Measurements from ENCODE around the gene NEB. TPM values are rescaled to one million over a fixed set of nuclear protein-coding genes. Genes with fewer than 3 reads are reported as not detected.

NEB gene
- total and polyA plus RNA-seq, 2 of the 4 experiments (the other 2 are of a cell fraction): under 0.01 TPM; not detected in 1

DNA sequence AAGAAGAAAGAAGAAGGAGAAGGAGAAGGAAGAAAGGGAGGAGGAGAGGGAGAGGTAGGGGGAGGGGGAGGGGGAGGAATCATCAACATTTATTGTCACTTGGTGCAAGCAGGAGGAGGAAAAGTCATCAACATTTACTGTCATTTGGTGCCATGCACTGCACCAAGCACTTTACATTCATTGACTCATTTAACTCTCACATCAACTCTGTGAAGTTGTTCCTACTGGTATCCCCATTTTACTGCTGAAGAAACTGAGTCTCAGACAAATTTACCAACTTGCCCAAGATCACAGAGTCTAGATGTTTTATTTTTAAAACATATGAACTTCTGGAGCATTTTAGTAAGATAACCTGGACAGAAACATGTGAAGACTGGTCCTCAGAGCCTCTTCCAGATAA lies 46.7 kb upstream of the NEB start:
- Histone ChIP-seq H3K4me2 (ENCODE audit: low read depth, low read length) (no peak overlapping the region), H3K9me1 (ENCODE audit: insufficient read depth, low read length) (no peaks in the 10 kb centered on the region), H3K56ac (ENCODE audit: extremely low read depth, insufficient read depth, low read length) (no peak overlapping the region), H3K18ac (ENCODE audit: low read depth, low read length) (no peak overlapping the region), H2BK20ac (ENCODE audit: low read depth, low read length) (no peak overlapping the region), H3K4ac (ENCODE audit: low read depth, low read length) (no peak overlapping the region), H3K9me3 (ENCODE audit: control insufficient read depth, insufficient read depth, low read length) (no peaks in the 10 kb centered on the region; the same call in 1 of the 2 replicates), H3K27me3 (ENCODE audit: control insufficient read depth, insufficient read depth, low read length) (no peaks in the 10 kb centered on the region), H3K23ac (ENCODE audit: low read depth, low read length) (no peak overlapping the region), H4K8ac (ENCODE audit: low read depth in 2 of 2, low read length in 2 of 2) (no peak overlapping the region), H2AK5ac (ENCODE audit: low read depth, low read length) (no peak overlapping the region), H3K14ac (replicated peaks; ENCODE audit: low read depth, low read length) (no peak overlapping the region), H2AFZ (replicated peaks; ENCODE audit: low read length, poor library complexity) (no peak overlapping the region), H2BK5ac (ENCODE audit: low read depth, low read length, poor library complexity, severe bottlenecking) (no peak overlapping the region), H2AK9ac (replicated peaks; ENCODE audit: low read depth, low read length, poor library complexity) (no peak overlapping the region), H3K27ac (ENCODE audit: insufficient read depth, low read length) (no peak overlapping the region), H2BK120ac (ENCODE audit: low read depth, low read length) (no peak overlapping the region), H3K4me3 (ENCODE audit: insufficient read depth, low read depth, low read length) (no peak overlapping the region), H3K4me1 (ENCODE audit: control insufficient read depth, insufficient read depth, low read length) (no peaks in the 10 kb centered on the region), H3K79me1 (ENCODE audit: low read depth in 1 of 2, low read length in 2 of 2) (no peaks in the 10 kb centered on the region), H3K36me3 (ENCODE audit: control insufficient read depth, insufficient read depth, low read length) (peaks cover 10% of the 10 kb centered on the region), H4K5ac (ENCODE audit: low read depth, low read length) (no peak overlapping the region), H2BK15ac (ENCODE audit: low read depth, low read length) (no peak overlapping the region), H4K20me1 (ENCODE audit: insufficient read depth, low read length) (no peaks in the 10 kb centered on the region), H3K9ac (ENCODE audit: low read depth, low read length) (no peak overlapping the region), H4K91ac (ENCODE audit: insufficient read depth, low read depth, low read length) (no peak overlapping the region)
- ChIA-PET POLR2A (ENCODE audit: unreplicated experiment) (no interaction called here), CTCF (no interaction called here)
- no peak for ATAC-seq (ENCODE audit: low read depth)
- dilution Hi-C loops (cut with HindIII; ENCODE audit: low sequenced_read_pairs, unreplicated experiment) (no loop called here), in situ Hi-C loops (cut with MboI; ENCODE audit: low sequenced_read_pairs) (no loop called here), intact Hi-C loops (cut with micrococcal nuclease) (no loop called here)
- BruUV-seq (replicated peaks): no TSS peak
- no peak for TF ChIP-seq CEBPB (IDR thresholded peaks at IDR 0.05; ENCODE audit: low read depth, low read length)
- no peak for TF ChIP-seq RAD21 (IDR thresholded peaks at IDR 0.05; ENCODE audit: low read length)
- TF ChIP-seq, protein P1, sequence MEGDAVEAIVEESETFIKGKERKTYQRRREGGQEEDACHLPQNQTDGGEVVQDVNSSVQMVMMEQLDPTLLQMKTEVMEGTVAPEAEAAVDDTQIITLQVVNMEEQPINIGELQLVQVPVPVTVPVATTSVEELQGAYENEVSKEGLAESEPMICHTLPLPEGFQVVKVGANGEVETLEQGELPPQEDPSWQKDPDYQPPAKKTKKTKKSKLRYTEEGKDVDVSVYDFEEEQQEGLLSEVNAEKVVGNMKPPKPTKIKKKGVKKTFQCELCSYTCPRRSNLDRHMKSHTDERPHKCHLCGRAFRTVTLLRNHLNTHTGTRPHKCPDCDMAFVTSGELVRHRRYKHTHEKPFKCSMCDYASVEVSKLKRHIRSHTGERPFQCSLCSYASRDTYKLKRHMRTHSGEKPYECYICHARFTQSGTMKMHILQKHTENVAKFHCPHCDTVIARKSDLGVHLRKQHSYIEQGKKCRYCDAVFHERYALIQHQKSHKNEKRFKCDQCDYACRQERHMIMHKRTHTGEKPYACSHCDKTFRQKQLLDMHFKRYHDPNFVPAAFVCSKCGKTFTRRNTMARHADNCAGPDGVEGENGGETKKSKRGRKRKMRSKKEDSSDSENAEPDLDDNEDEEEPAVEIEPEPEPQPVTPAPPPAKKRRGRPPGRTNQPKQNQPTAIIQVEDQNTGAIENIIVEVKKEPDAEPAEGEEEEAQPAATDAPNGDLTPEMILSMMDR (conservative IDR thresholded peaks at IDR 0.05; ENCODE audit: low read depth, low read length): no peak
- no peak for TF ChIP-seq RFX5 (IDR thresholded peaks at IDR 0.05; ENCODE audit: low read depth, low read length)
- no peak for TF ChIP-seq MAFK (IDR thresholded peaks at IDR 0.05; ENCODE audit: low read depth, low read length)
- TF ChIP-seq RCOR1 (IDR thresholded peaks at IDR 0.05; ENCODE audit: insufficient replicate concordance, low read length): no peak
- no peak for TF ChIP-seq NFE2L2 (IDR thresholded peaks at IDR 0.05; ENCODE audit: low read depth, low read length)
- no peak for TF ChIP-seq MAZ (IDR thresholded peaks at IDR 0.05; ENCODE audit: borderline replicate concordance, low read depth, low read length)
- TF ChIP-seq CHD1 (IDR thresholded peaks at IDR 0.05; ENCODE audit: low read depth, low read length): no peak
- no peak for TF ChIP-seq SMC3 (IDR thresholded peaks at IDR 0.05; ENCODE audit: low read depth, low read length)
- TF ChIP-seq BHLHE40 (IDR thresholded peaks at IDR 0.05; ENCODE audit: low read depth, low read length): no peak
- no peak for TF ChIP-seq MXI1 (IDR thresholded peaks at IDR 0.05; ENCODE audit: borderline replicate concordance, low read depth, low read length)
- TF ChIP-seq, protein P2, sequence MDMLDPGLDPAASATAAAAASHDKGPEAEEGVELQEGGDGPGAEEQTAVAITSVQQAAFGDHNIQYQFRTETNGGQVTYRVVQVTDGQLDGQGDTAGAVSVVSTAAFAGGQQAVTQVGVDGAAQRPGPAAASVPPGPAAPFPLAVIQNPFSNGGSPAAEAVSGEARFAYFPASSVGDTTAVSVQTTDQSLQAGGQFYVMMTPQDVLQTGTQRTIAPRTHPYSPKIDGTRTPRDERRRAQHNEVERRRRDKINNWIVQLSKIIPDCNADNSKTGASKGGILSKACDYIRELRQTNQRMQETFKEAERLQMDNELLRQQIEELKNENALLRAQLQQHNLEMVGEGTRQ (IDR thresholded peaks at IDR 0.05; ENCODE audit: low read depth, low read length): no peak
- TF ChIP-seq FOS (IDR thresholded peaks at IDR 0.05; ENCODE audit: low read depth, low read length): no peak
- no peak for TF ChIP-seq POLR2A (IDR thresholded peaks at IDR 0.05; ENCODE audit: low read depth, low read length)
- TF ChIP-seq, protein P3, sequence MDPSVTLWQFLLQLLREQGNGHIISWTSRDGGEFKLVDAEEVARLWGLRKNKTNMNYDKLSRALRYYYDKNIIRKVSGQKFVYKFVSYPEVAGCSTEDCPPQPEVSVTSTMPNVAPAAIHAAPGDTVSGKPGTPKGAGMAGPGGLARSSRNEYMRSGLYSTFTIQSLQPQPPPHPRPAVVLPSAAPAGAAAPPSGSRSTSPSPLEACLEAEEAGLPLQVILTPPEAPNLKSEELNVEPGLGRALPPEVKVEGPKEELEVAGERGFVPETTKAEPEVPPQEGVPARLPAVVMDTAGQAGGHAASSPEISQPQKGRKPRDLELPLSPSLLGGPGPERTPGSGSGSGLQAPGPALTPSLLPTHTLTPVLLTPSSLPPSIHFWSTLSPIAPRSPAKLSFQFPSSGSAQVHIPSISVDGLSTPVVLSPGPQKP (IDR thresholded peaks at IDR 0.05; ENCODE audit: borderline replicate concordance, low read depth, low read length): no peak
- DNase-seq: no peak

Measured in IMR-90 (cell line).